HG03103 (cell line): ENCODE results near the gene PLOD3.
"Not testable (repeated sequence)": the region's sequence is repeated elsewhere in the genome, so short reads cannot be mapped to it uniquely, and the experiment has no call there.

Source experiments
- ATAC-seq: cut with Tn5 transposase; IDR thresholded peaks from one replicate; pipeline ENCODE4 v1.9.1; 2021; ENCODE audit warnings: low read depth; ENCODE audit not compliant: unreplicated experiment

PLOD3 gene

GRCh38 chr7:101217388-101218235 is at the start of gene PLOD3, which contains the start of gene ZNHIT1:
Gene PLOD3 (minus strand): TSS chr7:101217581. CDS start chr7:101217274, 307 bp downstream.
Gene ZNHIT1 (plus strand): TSS chr7:101218165. CDS start chr7:101218196, 31 bp downstream.
- peak; percentile 62 for ATAC-seq

GRCh38 chr7:101265622-101266516 is 48.5 kb upstream of the PLOD3 start:
- ATAC-seq: no peak

GRCh38 chr7:101264102-101264706 is 46.8 kb upstream of the PLOD3 start:
- ATAC-seq: not testable (repeated sequence)

- ATAC-seq: no peak
Observed at GRCh38 chr7:101258243-101258731, 40.9 kb upstream of the PLOD3 start.

GRCh38 chr7:101255796-101256195 is 38.4 kb upstream of the PLOD3 start:
- no peak for ATAC-seq

GRCh38 chr7:101253199-101253598 is 35.8 kb upstream of the PLOD3 start:
- not testable (repeated sequence) for ATAC-seq

GRCh38 chr7:101251871-101252659 is 34.7 kb upstream of the PLOD3 start:
- ATAC-seq: peak; percentile 97

- ATAC-seq: no peak
Observed at GRCh38 chr7:101250324-101250723, 32.9 kb upstream of the PLOD3 start.

GRCh38 chr7:101248276-101248675 is 30.9 kb upstream of the PLOD3 start:
- no peak for ATAC-seq

GRCh38 chr7:101245147-101245668 is 27.8 kb upstream of the PLOD3 start:
- ATAC-seq: no peak

GRCh38 chr7:101244375-101245146 is 27.2 kb upstream of the PLOD3 start, which contains the start of gene FIS1:
Gene FIS1 (minus strand): TSS chr7:101245081. CDS start chr7:101245004, 77 bp downstream.
- ATAC-seq: peak; percentile 89

- no peak for ATAC-seq
Observed at GRCh38 chr7:101243646-101244374, 26.4 kb upstream of the PLOD3 start.

GRCh38 chr7:101241443-101242349 is 24.3 kb upstream of the PLOD3 start:
- ATAC-seq: no peak

GRCh38 chr7:101241015-101241363 is 23.6 kb upstream of the PLOD3 start:
- ATAC-seq: no peak

- no peak for ATAC-seq
Observed at GRCh38 chr7:101240226-101241014, 23.0 kb upstream of the PLOD3 start.

GRCh38 chr7:101239951-101240220 is 22.5 kb upstream of the PLOD3 start:
- ATAC-seq: no peak
